BE2C (cell line): ENCODE data around the gene SDR42E2.
"Not testable (repeated sequence)": the region's sequence is repeated elsewhere in the genome, so short reads cannot be mapped to it uniquely, and the experiment has no call there.

ENCODE experiments used
- DNase-seq: peaks from one replicate; pipeline ENCODE4 v3.0.0-alpha.2; 2020
- H3K27me3 ChIP-seq: fragments of 250-450 bp; sonication (Bioruptor Pico); 2 replicates; pipeline ENCODE4 v1.5.1; 2020; ENCODE audit warnings: mild to moderate bottlenecking
- H3K36me3 ChIP-seq: fragments of 250-450 bp; sonication (Bioruptor Pico); 2 replicates; pipeline ENCODE4 v1.5.1; 2020; ENCODE audit warnings: mild to moderate bottlenecking
- H3K4me1 ChIP-seq: fragments of 250-450 bp; sonication (Bioruptor Pico); 2 replicates; pipeline ENCODE4 v1.5.1; 2020
- H3K4me3 ChIP-seq: 2 replicates; pipeline ENCODE4 v1.5.1; 2011; ENCODE audit warnings: low read depth, low read length
- H3K9me3 ChIP-seq: fragments of 250-450 bp; sonication (Bioruptor Pico); 2 replicates; pipeline ENCODE4 v1.5.1; 2020
- TF ChIP-seq, protein P1 (sequence below): IDR thresholded peaks from 2 replicates; pipeline ENCODE4 v1.5.1; 2012; ENCODE audit warnings: mild to moderate bottlenecking, low read depth, low read length

The SDR42E2 gene

DNA sequence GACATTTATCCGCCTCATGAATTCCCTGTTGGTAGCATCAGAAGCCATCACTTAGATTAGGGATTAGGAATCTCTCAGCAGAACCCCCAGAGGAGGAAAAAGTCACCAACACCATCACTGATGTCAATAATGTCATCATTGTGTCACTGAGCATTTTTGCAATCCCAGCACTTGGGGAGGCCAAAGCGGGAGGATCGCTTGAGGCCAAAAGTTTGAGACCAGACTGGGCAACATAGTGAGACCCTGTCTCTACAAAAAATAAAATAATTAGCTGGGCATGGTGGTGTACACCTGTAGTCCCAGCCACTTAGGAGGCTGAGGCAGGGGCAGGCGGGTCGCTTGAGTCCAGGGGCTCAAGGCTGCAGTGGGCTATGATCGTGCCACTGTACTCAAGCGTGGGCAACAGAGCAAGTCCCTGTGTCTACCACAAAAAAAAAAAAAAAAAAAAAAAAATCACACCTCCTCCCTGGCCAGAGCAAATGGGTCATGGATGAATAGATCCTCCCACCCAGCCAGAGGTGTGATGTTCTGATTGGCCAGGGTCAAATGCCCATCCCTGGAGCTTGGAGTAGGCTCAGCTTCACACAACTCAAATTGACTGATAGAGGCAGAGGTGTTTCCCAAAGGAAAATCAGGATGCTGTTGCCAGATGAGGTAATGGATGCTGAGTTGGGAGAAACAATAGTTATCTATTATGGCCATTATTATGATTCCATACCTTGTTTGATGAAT is 38.4 kb upstream of the SDR42E2 start:
- no peaks in the 10 kb centered on the region for H3K27me3 ChIP-seq
- no peaks in the 10 kb centered on the region for H3K36me3 ChIP-seq
- no peak overlapping the region for H3K4me3 ChIP-seq
- H3K4me1 ChIP-seq: no peaks in the 10 kb centered on the region
- no peak for DNase-seq
- H3K9me3 ChIP-seq: no peaks in the 10 kb centered on the region; the same call in 1 of the 2 replicates
- TF ChIP-seq, protein P1, sequence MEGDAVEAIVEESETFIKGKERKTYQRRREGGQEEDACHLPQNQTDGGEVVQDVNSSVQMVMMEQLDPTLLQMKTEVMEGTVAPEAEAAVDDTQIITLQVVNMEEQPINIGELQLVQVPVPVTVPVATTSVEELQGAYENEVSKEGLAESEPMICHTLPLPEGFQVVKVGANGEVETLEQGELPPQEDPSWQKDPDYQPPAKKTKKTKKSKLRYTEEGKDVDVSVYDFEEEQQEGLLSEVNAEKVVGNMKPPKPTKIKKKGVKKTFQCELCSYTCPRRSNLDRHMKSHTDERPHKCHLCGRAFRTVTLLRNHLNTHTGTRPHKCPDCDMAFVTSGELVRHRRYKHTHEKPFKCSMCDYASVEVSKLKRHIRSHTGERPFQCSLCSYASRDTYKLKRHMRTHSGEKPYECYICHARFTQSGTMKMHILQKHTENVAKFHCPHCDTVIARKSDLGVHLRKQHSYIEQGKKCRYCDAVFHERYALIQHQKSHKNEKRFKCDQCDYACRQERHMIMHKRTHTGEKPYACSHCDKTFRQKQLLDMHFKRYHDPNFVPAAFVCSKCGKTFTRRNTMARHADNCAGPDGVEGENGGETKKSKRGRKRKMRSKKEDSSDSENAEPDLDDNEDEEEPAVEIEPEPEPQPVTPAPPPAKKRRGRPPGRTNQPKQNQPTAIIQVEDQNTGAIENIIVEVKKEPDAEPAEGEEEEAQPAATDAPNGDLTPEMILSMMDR: no peak

DNA sequence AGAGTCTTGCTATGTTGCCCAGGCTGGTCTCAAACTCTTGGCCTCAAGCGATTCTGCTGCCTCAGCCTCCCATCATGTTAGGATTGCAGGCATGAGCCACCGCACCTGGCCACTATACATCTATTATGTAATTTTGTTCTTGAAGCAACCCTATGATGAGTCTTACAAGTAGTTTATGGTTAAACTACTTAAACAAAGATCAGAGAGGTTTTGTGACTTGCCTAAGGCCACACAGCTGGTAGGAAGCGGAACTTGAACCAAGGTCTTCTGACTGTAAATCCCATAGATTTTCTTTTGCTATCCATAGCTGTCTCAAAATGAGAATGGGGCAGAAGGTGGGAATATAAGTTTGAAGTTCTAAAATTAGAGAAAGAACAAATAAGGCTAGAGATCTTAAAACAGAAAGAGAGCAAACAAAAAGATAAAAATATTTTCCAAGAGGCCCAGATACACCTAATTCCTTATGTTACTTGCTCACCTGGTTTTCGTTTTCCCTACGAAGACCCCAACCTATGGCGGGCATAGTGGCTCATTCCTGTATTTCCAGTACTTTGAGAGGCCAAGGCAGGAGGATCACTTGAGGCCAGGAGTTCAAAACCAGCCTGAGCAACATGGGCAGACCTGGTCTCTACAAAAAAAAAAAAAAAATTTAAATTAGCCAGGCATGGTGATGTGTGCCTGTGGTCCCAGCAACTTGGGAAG is 37.6 kb upstream of the SDR42E2 start:
- TF ChIP-seq, protein P1: no peak
- Histone ChIP-seq H3K4me3 (no peak overlapping the region), H3K36me3 (no peaks in the 10 kb centered on the region), H3K9me3 (no peaks in the 10 kb centered on the region; the same call in 1 of the 2 replicates), H3K4me1 (no peaks in the 10 kb centered on the region), H3K27me3 (no peaks in the 10 kb centered on the region)
- DNase-seq: no peak

DNA sequence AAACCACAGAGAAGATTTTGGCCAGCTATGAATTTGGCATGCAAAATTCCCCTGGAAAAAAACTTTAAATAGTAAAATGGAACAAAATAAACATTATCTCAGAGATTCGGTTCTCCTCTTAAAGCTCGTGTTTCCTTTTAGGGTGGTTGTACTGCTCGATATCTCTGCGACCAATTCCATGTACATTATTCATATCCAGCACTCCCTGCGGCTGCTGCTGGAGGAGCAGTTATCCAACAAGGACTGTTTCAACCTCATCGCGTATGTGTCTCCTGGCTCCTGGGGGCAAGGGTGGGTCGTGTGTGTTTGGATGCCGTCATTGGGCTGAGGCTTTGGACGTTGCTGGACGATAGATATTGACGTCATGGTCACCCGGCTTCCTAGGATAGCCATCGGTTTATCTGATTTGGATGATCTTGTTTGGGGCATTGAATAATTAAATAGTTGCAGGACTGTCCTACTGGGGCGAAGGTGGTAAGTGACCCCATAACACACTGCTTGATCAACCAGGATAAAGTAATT is 36.2 kb upstream of the SDR42E2 start:
- Histone ChIP-seq H3K4me3 (no peak overlapping the region), H3K4me1 (no peaks in the 10 kb centered on the region), H3K27me3 (no peaks in the 10 kb centered on the region), H3K9me3 (no peaks in the 10 kb centered on the region; the same call in 1 of the 2 replicates), H3K36me3 (no peaks in the 10 kb centered on the region)
- DNase-seq: no peak
- TF ChIP-seq, protein P1: no peak

DNA sequence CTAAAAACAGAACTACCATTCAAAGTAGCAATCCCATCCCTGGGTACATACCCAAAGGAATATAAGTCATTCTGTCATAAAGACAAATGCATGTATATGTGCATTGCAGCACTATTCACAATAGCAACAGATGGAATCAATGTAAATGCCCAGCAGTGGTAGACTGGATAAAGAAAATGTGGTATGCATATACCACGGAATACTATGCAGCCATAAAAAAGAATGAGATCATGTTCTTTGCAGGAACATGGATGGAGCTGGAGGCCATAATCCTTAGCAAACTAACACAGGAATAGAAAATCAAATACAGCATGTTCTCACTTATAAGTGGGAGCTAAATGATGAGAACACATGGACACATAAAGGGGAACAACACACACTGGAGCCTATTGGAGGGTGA is 33.8 kb upstream of the SDR42E2 start:
- DNase-seq, H3K4me3 ChIP-seq, H3K9me3 ChIP-seq, H3K27me3 ChIP-seq, H3K4me1 ChIP-seq, H3K36me3 ChIP-seq: not testable (repeated sequence)

DNA sequence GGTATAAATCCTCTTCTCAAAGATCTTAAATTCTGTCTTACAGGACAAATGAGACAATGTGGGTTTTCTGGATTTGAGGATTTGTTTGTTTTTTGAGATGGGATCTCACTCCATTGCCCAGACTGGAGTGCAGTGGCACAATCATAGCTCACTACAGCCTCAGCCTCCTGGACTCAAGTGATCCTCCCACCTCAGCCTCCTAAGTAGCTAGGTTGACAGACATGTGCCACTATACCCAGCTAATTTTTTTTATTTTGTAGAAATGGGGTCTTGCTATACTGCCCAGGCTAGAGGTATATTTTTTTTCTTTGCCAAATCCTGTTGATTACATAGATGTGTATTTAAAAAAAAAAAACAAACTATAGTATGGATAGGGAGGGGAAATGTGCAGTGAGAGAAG is 31.8 kb upstream of the SDR42E2 start:
- no peak for DNase-seq
- TF ChIP-seq, protein P1: no peak
- Histone ChIP-seq H3K9me3 (no peaks in the 10 kb centered on the region; the same call in 1 of the 2 replicates), H3K36me3 (no peaks in the 10 kb centered on the region), H3K27me3 (no peaks in the 10 kb centered on the region), H3K4me1 (no peaks in the 10 kb centered on the region), H3K4me3 (no peak overlapping the region)

DNA sequence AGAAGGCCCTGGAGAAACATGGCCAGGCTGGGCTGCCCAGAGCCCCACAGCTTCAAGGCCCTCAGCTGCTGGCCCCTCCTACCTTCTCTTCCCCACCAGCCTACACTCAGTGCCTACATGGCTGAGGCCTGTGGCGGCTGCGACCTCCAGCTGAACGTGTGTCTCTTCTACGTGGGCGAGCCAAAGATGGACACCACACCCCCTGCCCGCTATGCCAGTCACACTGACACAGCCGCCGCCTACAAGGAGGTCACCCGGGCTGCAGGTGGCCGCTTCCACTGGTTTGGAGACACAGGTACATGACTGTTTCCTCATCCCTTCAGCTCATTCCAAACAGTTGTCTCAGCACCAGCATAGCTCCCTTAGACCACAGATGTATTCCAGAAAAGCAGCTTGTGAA is 29.5 kb upstream of the SDR42E2 start:
- Histone ChIP-seq H3K4me1 (no peaks in the 10 kb centered on the region), H3K4me3 (no peak overlapping the region), H3K27me3 (peaks cover 4% of the 10 kb centered on the region), H3K9me3 (no peaks in the 10 kb centered on the region; the same call in 1 of the 2 replicates), H3K36me3 (no peaks in the 10 kb centered on the region)
- DNase-seq: no peak
- TF ChIP-seq, protein P1: no peak
